Ovary (tissue), 9 donors: ENCODE data around the gene MED27. TPM values are rescaled to one million over a fixed set of nuclear protein-coding genes. Genes with fewer than 3 reads are reported as not detected.

Experiments
- DNase-seq, 5 donors: peaks; one replicate each; pipeline ENCODE4 v3.0.0-alpha.2; 2019 to 2020
- H3K27ac ChIP-seq, 2 donors: fragments of 200-600 bp; one replicate each; pipeline versions ENCODE4 v1.5.1 to v1.8.0; 2019 to 2022
- H3K27me3 ChIP-seq: fragments of 200-600 bp; one replicate; pipeline ENCODE4 v1.8.0; 2022
- H3K36me3 ChIP-seq: fragments of 200-600 bp; sonication (generic); one replicate; pipeline ENCODE4 v1.5.1; 2019
- H3K4me1 ChIP-seq: one replicate; pipeline ENCODE4 v1.8.1; 2013; ENCODE audit warnings: mild to moderate bottlenecking, moderate library complexity; ENCODE audit not compliant: insufficient read depth
- H3K4me3 ChIP-seq: fragments of 200-600 bp; sonication (generic); one replicate; pipeline ENCODE4 v1.5.1; 2017
- H3K9me3 ChIP-seq, 2 donors: fragments of 200-600 bp in 1 of 2; sonication (generic) in 1 of 2; one replicate each; pipeline versions ENCODE4 v1.5.1 to v1.8.1; 2013 to 2019; ENCODE audit warnings: mild to moderate bottlenecking in 1 of 2, moderate library complexity in 1 of 2
- EP300 ChIP-seq: sonication (generic); formaldehyde crosslinking; IDR thresholded peaks from one replicate; pipeline ENCODE4 v1.6.1; 2017; ENCODE audit warnings: antibody characterized with exemption
- POLR2A ChIP-seq: fragments of 450-650 bp; IDR thresholded peaks from one replicate; pipeline ENCODE4 v1.6.1; 2017; ENCODE audit warnings: antibody characterized with exemption, mild to moderate bottlenecking, moderate library complexity
- WGBS, 3 donors: extraction: QIAGEN DNeasy Blood & Tissue Kit in 1 of 3; methylation state at CpG; one replicate each; pipeline versions ENCODE4 v1.1.5 to v1.1.7; 2013 to 2017; 5-methylcytosine and 5-hydroxymethylcytosine counted together
- intact Hi-C, 4 donors: fragments of 100-400 bp; cut with DNase I; formaldehyde crosslinking; loops; one replicate each; pipeline versions ENCODE4 v1.11.0 to v1.15.1; 2022 to 2023
- polyA plus RNA-seq, 2 donors: library from polyadenylated mRNA; stranded (reverse); fragments of 200-250 nt in 1 of 2; fragments of 350-450 nt in 1 of 2; fragmentation: Illumina TruSeq in 1 of 2; extraction: RNeasy Lipid Tissue Mini Kit (QIAGEN cat#74804) in 1 of 2; gene quantifications; one replicate each; pipeline ENCODE4 v1.2.3, GENCODE V29; 2013 to 2014
- total RNA-seq, 7 donors: library from RNA; depleted of rRNA in 2 of 7; stranded (reverse); fragments of >200 nt in 2 of 7; fragmentation: NEBNext Ultra II Directional in 3 of 7; extraction: Animal tissue kit (Norgen Biotek cat#: 25700) in 3 of 7; gene quantifications; one replicate each; pipeline versions ENCODE4 v1.1.0 to v1.2.4, GENCODE V29; 2016 to 2023
- TF ChIP-seq, protein P1 (sequence below), 3 donors: fragments of 450-650 bp in 2 of 3; fragments of 200-600 bp in 1 of 3; IDR thresholded peaks; one replicate each; pipeline versions ENCODE4 v1.5.1 to v1.8.0; 2016 to 2022; ENCODE audit warnings: antibody characterized with exemption in 3 of 3, mild to moderate bottlenecking in 1 of 3
- donor health status: DM: no; HTN: no; CAD: no; lungs with moderate emphysema.
- donor health status: DM: no; HTN: no; CAD: no.
- donor health status: Bipolar disorder and iron deficiency.
- donor health status: DM: yes; HTN: yes; CAD: no.
- donor health status: DM: no; HTN: no; CAD: no.
- donor health status: DM: yes; HTN: yes; CAD: no.

Gene MED27
- total and polyA plus RNA-seq, 9 donors, result 7.6 to 24.9 (median 17.4) TPM

DNA sequence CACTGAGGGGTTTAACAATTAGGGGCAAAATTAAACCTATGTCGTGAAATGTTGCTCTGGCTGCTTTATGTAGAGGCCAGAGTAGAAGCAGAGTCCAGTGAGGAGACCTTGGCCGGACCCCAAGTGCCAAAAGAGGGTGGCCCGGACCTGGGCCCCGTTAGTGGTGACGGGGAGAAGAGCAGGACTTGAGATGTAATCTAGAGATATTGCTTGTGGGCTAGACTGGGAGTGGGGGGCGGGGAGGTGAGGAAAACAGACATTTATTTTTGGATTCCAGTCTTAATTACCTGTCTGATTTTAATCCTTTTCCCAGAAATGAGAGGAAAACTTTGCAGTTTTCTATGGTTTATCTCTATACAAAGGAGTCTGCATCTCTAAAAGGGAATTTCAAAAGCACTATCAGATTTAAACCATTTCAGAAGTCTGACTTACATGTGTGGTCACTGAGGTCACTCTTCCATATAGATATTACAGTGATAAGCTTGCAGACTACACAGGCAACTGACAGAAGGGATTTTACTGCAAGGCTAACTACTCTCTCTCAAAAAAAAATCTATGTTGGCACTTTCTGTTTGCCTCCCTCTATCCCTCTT, 108.1 kb downstream of the MED27 start:
- 93 to 94% (median 94%) methylated on average over 6 of the region's 6 CpGs for WGBS, 3 donors
- DNase-seq, result no peak
- TF ChIP-seq POLR2A (no peak), EP300 (no peak)
- TF ChIP-seq, protein P1, sequence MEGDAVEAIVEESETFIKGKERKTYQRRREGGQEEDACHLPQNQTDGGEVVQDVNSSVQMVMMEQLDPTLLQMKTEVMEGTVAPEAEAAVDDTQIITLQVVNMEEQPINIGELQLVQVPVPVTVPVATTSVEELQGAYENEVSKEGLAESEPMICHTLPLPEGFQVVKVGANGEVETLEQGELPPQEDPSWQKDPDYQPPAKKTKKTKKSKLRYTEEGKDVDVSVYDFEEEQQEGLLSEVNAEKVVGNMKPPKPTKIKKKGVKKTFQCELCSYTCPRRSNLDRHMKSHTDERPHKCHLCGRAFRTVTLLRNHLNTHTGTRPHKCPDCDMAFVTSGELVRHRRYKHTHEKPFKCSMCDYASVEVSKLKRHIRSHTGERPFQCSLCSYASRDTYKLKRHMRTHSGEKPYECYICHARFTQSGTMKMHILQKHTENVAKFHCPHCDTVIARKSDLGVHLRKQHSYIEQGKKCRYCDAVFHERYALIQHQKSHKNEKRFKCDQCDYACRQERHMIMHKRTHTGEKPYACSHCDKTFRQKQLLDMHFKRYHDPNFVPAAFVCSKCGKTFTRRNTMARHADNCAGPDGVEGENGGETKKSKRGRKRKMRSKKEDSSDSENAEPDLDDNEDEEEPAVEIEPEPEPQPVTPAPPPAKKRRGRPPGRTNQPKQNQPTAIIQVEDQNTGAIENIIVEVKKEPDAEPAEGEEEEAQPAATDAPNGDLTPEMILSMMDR (IDR thresholded peaks at IDR 0.05), result no peak
- no peak overlapping the region for H3K27ac ChIP-seq
- H3K9me3 ChIP-seq, result no peaks in the 10 kb centered on the region
- intact Hi-C loops, result no loop called here
- H3K4me1 ChIP-seq, result no peaks in the 10 kb centered on the region
- no peaks in the 10 kb centered on the region for H3K27me3 ChIP-seq
- no peak overlapping the region for H3K4me3 ChIP-seq
- no peaks in the 10 kb centered on the region for H3K36me3 ChIP-seq

DNA sequence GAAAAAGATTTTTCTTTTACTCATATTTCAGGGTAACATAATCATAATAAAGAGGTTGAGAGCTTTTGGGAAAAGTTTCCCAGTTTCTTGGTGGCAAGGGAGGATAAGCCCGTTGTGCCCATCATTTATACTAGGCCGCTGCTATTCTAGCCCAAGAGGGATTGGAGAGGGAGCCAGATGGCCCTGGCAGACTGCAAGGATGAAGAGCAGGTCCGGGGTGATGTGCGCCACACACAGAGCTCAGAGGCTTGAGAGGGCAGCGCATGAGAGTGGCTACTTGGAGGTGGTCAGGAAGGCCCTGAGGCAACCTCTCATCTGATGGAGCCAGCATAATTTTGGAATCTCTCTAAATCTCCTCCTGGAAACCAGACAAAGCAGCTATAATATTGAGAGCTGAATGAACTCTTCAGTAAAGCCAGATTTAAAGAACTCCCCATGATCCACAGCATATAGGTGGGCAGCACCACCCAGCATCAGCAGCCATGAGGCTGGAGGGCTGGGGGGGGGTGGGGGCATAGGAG, 110.1 kb downstream of the MED27 start:
- intact Hi-C loops, result no loop called here
- Histone ChIP-seq H3K27ac (no peak overlapping the region), H3K4me3 (no peak overlapping the region), H3K36me3 (no peaks in the 10 kb centered on the region), H3K9me3 (no peaks in the 10 kb centered on the region), H3K4me1 (no peaks in the 10 kb centered on the region), H3K27me3 (no peaks in the 10 kb centered on the region)
- WGBS, 3 donors, result 92 to 97% (median 94%) methylated on average over 5 of the region's 5 CpGs
- TF ChIP-seq, protein P1 (IDR thresholded peaks at IDR 0.05), result no peak
- TF ChIP-seq POLR2A (no peak), EP300 (no peak)
- no peak for DNase-seq

DNA sequence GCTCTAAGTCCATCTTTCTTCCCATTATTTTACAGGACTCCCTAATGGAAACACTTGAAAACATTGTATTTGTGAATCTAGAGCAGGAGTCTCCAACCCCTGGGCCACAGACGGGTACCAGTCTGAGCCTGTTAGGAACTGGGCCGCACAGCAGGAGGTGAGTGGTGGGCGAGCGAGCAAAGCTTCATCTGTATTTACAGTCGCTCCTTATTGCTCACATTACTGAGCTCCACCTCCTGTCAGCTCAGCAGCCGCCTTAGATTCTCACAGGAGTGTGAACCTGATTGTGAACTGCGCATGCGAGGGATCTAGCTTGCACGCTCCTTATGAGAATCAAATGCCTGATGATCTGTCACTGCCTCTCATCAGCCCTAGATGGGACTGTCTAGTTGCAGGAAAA, 111.0 kb downstream of the MED27 start:
- Histone ChIP-seq H3K9me3 (no peaks in the 10 kb centered on the region), H3K4me3 (no peak overlapping the region), H3K36me3 (no peaks in the 10 kb centered on the region), H3K4me1 (no peaks in the 10 kb centered on the region), H3K27me3 (no peaks in the 10 kb centered on the region), H3K27ac (no peak overlapping the region)
- 96 to 98% (median 98%) methylated on average over 9 of the region's 9 CpGs for WGBS, 3 donors
- TF ChIP-seq, protein P1 (IDR thresholded peaks at IDR 0.05), result no peak
- TF ChIP-seq EP300, result no peak
- TF ChIP-seq POLR2A, result no peak
- intact Hi-C loops, result no loop called here
- DNase-seq, result no peak

DNA sequence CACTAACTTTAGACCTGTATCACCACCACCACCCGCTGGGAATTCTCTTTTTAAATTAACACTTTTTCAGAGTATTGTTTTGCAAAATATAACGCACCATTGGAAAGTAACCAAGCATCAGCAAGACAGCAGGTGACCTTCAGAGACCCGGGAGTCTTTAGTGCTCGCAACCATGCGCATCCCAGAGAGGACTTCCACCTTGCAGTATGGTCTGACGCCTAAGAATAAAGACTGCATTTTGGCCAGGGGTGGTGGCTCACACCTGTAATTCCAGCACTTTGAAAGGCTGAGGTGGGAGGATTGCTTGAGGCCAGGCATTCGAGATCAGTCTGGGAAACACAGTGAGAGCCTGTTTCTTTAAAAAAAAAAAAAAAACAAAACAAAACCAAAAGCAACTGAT, 113.8 kb downstream of the MED27 start:
- no peak overlapping the region for H3K4me3 ChIP-seq

More for the DNA sequence above, 113.8 kb downstream of the MED27 start:
- no peaks in the 10 kb centered on the region for H3K36me3 ChIP-seq
- 78 to 86% (median 85%) methylated on average over 7 of the region's 7 CpGs for WGBS, 3 donors
- DNase-seq, result no peak
- H3K9me3 ChIP-seq, result no peaks in the 10 kb centered on the region
- TF ChIP-seq EP300 (no peak), POLR2A (no peak)
- TF ChIP-seq, protein P1 (IDR thresholded peaks at IDR 0.05), result no peak
- no peaks in the 10 kb centered on the region for H3K27me3 ChIP-seq
- no peaks in the 10 kb centered on the region for H3K4me1 ChIP-seq
- no peak overlapping the region for H3K27ac ChIP-seq
- intact Hi-C loops, result no loop called here
